Kidney epithelial cell (primary cell): ENCODE data around the gene SMCO1. TPM values are rescaled to one million over a fixed set of nuclear protein-coding genes. Genes with fewer than 3 reads are reported as not detected.

ENCODE experiments used
- DNase-seq: peaks from one replicate; pipeline ENCODE4 v3.0.0-alpha.2; 2010; ENCODE audit warnings: low read depth
- H3K27me3 ChIP-seq: 2 replicates; pipeline ENCODE4 v1.6.0; 2011; ENCODE audit warnings: low read length; ENCODE audit not compliant: control insufficient read depth, insufficient read depth
- H3K36me3 ChIP-seq: 2 replicates; pipeline ENCODE4 v1.5.1; 2011; ENCODE audit warnings: low read length; ENCODE audit not compliant: control insufficient read depth, insufficient read depth
- H3K4me3 ChIP-seq: 2 replicates; pipeline ENCODE4 v1.5.1; 2011; ENCODE audit warnings: low read depth, mild to moderate bottlenecking, control low read depth, low read length
- CTCF ChIP-seq: IDR thresholded peaks from 2 replicates; pipeline ENCODE4 v1.5.1; 2011; ENCODE audit warnings: mild to moderate bottlenecking, moderate library complexity, low read length, control low read depth, inconsistent platforms; ENCODE audit not compliant: insufficient read depth, poor library complexity, severe bottlenecking
- total RNA-seq: library from RNA; depleted of rRNA; stranded (reverse); fragments of >200 nt; gene quantifications from 2 replicates; pipeline ENCODE4 v1.2.3, GENCODE V29; 2015

The SMCO1 gene
- total RNA-seq, 1 donor from 2014 or later, result not detected

- no peak for TF ChIP-seq CTCF
- no peaks in the 10 kb centered on the region for H3K36me3 ChIP-seq
- no peaks in the 10 kb centered on the region for H3K27me3 ChIP-seq
- no peak for DNase-seq
- peak overlapping the region; percentile 51 for H3K4me3 ChIP-seq
Measured at GRCh38 chr3:196499807-196500524, 15.2 kb downstream of the SMCO1 start.

- no peak for TF ChIP-seq CTCF
- Histone ChIP-seq H3K27me3 (no peaks in the 10 kb centered on the region), H3K4me3 (no peak overlapping the region), H3K36me3 (no peaks in the 10 kb centered on the region)
- DNase-seq, result no peak
Measured at GRCh38 chr3:196499061-196499460, 16.1 kb downstream of the SMCO1 start.

- H3K27me3 ChIP-seq, result no peaks in the 10 kb centered on the region
- H3K36me3 ChIP-seq, result no peaks in the 10 kb centered on the region
- no peak for DNase-seq
- no peak for TF ChIP-seq CTCF
- H3K4me3 ChIP-seq, result no peak overlapping the region
Measured at GRCh38 chr3:196498297-196498696, 16.8 kb downstream of the SMCO1 start.

GRCh38 chr3:196496183-196496582 lies 19.0 kb downstream of the SMCO1 start:
- Histone ChIP-seq H3K4me3 (no peak overlapping the region), H3K27me3 (no peaks in the 10 kb centered on the region), H3K36me3 (no peaks in the 10 kb centered on the region)
- no peak for TF ChIP-seq CTCF
- DNase-seq, result no peak

- no peaks in the 10 kb centered on the region for H3K36me3 ChIP-seq
- no peak overlapping the region for H3K4me3 ChIP-seq
- no peak for DNase-seq
- H3K27me3 ChIP-seq, result no peaks in the 10 kb centered on the region
- no peak for TF ChIP-seq CTCF
Measured at GRCh38 chr3:196493292-196493691, 21.9 kb downstream of the SMCO1 start.

GRCh38 chr3:196492080-196492479 lies 23.1 kb downstream of the SMCO1 start:
- no peak for DNase-seq
- Histone ChIP-seq H3K27me3 (no peaks in the 10 kb centered on the region), H3K4me3 (no peak overlapping the region), H3K36me3 (no peaks in the 10 kb centered on the region)
- TF ChIP-seq CTCF, result no peak
